HG03442 (cell line): Measurements from ENCODE around the gene DAZAP1.

Experiments
- ATAC-seq: cut with Tn5 transposase; IDR thresholded peaks from one replicate; pipeline ENCODE4 v1.9.1; 2021; ENCODE audit warnings: mild to moderate bottlenecking, moderate library complexity; ENCODE audit not compliant: unreplicated experiment

The DAZAP1 gene

DNA sequence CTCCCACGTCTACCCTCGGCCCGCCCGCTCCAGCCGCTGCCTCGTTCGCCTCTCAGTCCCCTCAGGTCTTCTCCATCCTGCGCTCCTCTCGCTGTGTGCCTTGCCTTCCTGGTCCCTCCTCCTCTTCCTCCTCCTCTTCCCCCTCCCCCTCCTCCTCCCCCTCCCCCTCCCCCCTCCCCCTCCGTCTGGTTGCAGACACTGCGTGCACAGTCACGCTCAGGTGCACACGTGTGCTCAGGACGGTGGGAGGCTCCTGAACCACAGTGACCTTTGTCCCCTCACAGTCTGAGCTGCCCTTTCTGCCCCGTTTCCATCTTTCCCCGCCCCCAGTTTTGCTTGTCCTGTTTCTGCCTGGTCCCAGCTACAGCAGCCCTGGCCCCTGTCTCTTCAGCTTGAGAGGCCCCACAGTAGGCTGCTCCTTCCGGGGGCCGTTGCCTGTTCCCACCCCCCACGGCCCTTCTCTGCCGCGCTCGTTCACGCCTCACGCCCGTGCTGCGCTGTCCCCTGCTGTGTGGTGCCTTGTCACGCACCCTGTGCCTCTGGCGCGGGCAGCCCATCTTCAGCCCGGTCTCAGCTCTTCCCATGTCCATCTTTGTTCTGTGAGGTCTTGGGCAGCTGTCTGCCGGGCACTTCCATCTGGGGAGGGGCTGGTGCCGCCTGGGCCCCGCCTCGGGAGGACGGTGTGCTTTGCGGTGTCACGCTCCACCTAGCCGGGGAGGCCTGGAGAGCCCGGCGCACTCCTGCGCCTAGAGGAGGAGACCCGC is 17.0 kb downstream of the DAZAP1 start:
- ATAC-seq = no peak

DNA sequence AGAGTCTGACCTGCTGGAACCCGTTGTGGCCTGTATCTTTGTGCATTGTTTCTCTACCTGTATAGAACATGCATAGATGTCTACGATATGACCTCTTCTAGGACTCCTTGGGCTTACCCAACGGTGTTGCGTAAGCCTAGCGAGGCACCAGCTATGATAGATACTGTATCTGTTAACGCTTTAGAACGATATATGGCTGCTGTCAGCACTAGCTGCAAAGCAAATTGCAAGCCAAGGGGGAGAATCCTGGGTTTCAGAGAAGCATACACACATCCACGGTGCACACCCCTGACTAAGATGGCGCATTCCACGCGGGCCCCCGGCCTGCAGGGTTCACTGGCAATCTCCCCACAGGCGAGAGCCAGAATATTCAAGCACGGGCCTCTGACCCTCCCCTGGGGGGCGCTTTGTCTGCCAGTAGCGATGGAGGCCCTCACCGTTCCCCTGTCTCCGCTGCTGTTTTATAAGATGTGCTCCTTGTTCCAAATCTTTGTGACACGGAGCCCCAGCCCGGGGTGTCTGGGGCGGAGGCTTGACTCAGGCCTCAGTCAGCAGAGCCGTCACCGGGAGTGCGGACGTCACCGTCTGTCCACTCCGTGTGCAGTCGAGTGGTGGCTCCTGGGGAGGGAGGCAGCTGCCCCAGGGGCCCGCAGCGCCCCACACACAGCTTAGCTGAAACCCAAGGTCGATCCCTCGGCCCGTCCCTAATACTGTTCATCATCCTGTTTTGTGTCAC is 17.9 kb downstream of the DAZAP1 start:
- ATAC-seq = no peak

DNA sequence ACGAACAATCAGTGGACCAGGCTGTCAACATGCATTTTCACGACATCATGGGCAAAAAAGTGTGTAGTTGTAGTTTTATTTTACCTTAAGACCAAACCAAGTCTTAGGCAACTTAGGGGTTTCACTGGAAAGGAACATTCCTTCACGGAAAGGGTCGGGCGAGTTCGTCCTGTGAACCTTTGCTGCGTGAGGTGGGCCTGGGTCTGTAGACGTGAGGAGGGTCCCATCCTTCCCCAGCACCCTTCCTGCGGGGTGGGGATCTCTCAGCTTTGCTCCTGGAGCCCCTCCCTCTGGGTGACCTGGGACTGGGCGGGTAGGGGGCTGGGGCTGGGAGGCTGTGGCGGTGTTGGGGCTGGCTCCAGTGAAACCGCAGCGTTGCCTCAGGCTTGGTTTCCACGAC is 18.5 kb downstream of the DAZAP1 start:
- ATAC-seq = no peak

DNA sequence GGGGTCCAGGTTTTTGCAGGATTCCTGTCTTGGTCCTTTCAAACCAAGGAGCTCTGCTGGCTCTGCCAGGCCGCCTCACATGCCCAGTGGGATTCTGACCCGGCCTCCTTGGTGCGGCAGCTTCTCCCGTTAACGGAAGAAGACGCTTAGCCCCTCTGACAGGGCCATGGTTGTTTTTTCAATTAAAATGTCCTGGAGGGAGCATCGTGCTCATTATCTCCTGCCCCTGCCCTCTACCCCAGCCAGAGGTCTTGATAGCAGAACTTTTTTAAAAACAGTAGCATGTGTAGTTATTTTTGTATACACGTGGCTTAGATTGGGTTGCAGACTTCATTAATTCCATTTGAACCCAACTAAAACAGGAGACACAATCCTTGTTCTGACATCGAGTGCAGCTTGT is 19.4 kb downstream of the DAZAP1 start:
- no peak for ATAC-seq

DNA sequence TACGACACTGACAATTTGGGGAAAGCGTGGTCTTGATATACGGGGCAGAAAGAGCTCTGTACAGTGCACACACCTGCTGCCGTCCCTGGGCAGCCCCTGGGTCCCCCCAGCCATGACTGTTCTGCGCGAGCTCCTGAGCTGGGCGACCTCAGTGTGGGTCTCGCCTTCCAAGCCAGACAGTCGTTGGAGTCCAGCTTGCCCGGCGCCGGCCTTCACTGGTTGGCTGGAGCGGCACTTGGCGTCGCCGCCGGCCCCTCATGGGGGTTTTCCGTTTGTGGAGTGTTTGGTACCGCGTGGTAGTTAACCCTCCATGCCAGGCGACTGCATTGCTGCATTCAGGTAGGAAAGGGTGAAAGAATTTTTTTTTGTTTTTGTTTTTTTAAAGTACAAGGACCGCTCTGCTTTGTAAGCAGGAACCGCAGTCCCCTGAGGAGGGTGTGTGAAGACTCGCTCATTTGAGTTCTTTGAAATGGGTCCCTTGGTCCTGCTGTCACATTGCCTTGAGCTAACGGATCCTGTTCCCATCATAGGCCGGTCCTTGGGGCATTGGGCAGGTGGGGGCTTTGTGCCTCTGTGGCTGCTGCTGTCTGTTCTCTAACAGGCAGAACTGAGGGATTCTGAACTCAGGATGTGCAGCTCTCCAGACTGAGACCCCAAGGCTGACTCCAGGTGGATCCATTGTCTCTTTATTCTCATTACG is 20.0 kb downstream of the DAZAP1 start:
- no peak for ATAC-seq

DNA sequence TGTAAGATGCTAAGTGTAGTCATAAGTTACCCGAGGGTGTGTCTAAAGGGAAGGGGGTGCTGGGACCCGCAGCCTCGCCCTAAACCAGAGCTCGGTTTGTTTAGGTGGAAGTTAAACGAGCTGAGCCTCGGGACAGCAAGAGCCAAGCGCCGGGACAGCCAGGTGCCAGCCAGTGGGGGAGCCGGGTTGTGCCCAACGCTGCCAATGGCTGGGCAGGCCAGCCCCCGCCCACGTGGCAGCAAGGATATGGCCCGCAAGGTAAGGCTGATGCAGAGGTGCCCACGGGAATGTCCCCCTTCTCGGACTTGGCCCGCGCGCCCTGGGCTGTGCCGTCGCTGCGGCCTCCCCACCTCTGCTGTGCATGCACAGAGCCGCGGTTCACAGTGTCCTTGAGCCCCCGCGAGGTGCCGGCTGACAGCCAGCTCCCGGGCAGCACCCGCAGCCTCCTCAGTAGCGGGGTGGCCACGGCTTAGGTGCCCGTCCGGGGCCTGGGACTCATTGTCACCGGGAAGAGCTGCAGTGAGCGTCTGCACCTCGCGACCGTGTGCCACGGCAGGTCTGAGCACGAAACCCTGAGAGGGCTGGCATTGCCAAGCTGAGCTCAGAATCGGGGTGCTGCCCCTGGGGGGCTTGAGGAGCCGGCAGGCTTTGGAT is 21.5 kb downstream of the DAZAP1 start:
- ATAC-seq = no peak

DNA sequence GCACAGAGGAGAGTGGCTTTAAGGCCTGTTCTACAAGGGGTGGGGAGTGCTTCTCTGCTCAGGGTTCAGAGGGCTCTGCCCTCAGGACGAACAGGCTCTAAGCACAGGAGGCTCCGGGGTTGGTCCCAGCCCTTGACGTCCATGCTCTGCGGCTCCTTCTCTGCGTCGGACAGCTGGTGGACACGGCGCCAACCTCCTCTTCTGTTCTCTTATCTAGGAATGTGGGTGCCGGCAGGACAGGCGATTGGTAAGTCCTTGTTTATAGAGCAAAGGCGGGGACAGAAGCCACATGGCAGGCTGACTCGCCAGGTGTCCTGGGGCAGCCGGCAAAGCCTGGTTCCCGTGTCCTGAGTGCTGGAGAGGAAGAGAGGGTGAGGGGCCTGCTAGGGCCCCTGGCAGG is 22.4 kb downstream of the DAZAP1 start:
- no peak for ATAC-seq

DNA sequence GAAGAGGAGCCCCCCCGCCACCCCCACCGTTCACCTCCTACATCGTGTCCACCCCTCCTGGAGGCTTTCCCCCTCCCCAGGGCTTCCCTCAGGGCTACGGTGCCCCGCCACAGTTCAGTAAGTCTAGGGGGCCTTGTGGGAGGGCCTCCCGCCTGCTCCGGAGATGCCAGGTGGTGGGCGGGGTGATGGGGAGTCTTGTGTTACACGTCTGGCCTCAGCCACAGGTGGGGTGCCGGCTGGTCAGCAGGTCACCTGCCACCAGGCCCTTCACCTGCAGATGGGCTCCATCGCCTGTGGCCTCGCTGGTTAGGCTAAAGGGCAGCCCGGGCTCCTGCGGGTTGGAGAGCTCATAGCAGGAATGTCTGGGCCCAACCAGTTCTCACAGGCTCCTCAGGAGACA is 22.9 kb downstream of the DAZAP1 start:
- ATAC-seq = no peak

DNA sequence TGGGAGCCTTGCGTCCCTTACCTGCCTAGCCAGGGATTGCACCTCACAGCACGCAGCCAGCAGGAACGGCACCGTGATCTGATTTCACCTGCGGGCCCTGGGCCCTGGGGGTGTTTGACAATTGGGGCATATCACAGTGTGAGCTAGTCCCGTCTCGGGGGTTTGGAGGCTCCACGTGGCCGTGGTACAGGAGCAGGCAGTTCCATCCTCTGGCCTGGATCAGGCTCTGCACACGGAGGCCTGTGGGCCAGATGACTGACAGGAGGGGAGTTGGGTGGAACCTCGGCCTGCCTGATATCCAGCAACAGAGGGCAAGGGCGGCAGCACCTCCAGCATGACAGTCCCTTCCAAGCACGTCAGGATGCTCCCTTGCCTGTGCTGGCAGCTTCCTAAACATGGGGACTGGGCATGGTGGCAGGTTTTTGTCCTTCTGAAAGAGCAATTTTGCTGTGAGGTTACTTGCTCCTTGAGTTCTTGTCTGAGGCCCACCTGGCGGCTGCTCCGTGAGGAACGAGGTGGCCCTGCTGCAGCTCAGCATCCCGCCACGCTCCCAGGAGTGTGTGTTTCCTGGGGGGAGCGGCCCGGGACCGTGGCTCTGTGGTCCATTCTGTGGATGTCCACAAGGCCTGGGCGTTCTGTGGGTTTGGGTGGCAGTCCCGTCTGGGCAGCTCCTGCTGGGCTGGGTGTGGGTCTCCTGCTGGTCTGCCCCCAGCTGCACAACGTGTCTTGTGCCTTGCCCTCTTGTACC is 24.5 kb downstream of the DAZAP1 start:
- no peak for ATAC-seq

DNA sequence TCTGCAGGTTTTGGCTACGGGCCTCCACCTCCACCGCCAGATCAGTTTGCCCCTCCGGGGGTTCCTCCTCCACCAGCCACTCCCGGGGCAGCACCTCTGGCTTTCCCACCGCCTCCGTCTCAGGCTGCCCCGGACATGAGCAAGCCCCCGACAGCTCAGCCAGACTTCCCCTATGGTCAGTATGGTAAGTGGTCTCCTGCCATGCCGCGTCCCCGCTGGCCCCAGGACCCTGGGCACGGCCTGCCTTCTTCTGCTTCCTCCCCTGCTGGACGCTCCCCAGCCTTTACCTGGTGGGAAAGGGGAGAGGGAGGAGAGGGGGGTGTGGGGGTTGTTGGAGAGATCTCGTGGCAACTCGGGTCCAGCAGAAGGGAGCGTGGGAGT is 25.1 kb downstream of the DAZAP1 start:
- ATAC-seq = no peak

DNA sequence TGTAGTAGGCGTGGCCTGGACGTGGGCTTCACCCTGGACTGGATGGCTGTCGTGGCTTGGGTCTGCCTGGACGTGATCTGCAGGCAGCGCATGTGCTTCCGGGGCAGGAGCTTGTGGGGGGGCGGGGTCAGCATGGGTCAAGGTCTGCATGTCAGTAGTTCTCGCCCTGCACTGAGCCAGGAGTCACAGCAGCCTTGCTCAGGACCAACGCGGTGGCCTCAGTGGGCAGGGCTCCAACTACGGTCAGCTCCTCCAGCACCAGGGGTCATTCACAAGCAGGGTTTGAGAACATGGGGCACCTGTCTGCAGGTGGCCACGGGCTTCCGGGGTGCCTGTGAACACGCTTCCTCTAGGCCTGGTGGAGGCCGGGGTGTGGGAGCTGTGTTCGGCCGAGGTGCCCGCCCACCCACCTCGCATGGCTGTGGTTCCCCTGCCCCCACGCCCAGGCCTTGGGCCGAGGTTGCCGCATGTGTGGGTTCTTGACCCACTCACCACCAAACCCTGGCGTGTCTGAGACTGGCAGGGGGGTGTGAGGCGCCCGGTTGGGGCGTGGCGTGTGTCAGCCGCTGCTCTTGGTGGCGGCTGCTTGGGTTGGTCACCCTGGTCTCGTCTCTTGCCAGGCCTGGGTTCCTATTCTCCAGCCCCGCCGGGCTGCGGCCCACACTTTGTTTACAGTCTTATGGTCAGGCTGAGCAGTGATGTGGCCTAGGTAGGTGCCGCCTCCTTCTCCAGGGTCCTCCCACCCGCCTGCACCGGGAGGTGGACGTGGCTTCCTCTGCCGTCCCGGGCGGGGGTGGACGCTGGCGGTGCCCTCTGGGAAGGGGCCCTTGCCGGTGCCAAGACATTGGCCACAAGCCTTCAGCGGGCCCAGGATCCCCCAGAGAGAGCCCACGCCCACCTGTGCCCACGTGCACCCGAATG is 26.0 kb downstream of the DAZAP1 start:
- no peak for ATAC-seq

DNA sequence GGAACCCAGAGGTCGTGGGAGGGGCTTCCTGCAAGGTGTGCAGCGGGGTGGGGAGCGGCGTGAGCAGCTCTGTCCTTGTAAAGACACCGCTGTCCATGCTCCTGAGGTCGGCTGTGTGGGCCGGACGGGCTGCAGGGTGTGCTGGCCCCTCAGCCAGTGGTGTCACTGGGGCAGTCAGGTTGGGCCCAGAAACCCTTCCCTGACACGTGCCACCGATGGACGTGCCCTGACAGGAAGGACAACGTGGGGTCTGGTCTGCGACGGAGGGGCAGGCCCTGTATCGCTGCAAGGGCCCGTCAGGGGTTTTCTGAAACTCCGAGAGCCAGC is 26.6 kb downstream of the DAZAP1 start:
- ATAC-seq = no peak

DNA sequence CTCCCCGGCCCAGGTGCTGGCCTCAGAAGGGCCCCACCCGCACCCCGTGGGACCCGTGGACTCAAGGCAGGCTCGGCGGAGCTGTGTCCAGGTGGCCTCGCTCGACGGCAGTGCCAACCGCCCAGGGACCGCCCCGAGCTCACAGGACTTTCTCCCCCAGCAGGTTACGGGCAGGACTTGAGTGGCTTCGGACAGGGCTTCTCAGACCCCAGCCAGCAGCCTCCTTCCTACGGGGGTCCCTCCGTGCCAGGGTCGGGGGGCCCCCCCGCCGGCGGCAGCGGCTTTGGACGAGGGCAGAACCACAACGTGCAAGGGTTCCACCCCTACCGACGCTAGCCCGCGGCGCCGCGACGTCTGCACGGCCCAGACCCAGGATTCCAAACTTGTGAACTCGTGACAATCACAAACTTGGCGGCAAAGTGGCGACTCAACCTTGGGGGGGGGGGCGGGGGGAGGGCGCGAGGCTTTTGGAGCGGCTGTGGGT is 27.2 kb downstream of the DAZAP1 start:
- ATAC-seq = no peak

DNA sequence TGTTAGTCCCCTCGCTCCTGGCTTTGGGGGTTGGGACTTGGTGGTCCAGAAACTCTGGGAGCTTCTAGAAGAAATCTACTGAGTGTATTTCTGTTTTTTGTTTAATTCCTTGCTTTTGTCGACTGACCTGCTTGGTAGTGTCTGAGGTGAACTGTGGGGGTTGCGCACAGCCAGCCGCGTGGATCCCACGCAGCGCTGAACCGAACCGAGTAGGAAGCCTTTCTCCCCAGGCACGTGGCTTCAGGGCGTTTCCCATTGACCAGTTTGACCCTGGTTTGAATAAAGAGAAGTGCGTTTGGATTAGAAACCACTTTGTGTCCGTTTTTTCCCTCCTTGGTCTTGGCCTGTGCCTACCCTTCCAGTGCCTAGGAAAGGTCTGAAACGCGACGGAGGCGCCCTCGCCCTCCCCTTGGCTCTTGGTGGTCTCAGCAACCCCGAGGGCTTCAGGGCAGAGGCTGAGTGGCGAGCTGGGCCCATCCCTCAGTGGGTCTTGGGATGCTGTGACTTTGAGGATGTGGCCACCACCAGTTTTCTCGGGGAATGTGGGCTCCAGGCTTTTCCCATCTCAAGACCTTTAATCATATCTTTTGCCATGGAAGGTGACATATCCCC is 28.1 kb downstream of the DAZAP1 start:
- no peak for ATAC-seq

DNA sequence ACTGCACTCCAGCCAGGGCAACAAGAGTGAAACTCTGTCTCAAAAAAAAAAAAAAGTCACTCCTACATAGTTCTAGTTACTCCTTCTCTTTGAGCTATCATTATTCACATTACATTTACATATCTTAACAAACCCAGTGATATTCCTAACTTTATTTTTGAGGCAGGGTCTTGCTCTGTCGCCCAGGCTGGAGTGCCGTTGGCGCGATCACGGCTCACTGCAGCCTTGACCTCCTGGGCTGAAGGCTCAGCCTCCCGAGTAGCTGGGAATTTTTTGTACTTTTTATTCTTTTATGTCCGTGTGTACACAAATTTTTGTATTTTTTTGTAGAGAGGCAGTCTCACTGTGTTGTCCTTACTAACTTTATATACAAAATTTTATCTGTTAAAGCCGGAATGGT is 30.2 kb downstream of the DAZAP1 start:
- no peak for ATAC-seq

DNA sequence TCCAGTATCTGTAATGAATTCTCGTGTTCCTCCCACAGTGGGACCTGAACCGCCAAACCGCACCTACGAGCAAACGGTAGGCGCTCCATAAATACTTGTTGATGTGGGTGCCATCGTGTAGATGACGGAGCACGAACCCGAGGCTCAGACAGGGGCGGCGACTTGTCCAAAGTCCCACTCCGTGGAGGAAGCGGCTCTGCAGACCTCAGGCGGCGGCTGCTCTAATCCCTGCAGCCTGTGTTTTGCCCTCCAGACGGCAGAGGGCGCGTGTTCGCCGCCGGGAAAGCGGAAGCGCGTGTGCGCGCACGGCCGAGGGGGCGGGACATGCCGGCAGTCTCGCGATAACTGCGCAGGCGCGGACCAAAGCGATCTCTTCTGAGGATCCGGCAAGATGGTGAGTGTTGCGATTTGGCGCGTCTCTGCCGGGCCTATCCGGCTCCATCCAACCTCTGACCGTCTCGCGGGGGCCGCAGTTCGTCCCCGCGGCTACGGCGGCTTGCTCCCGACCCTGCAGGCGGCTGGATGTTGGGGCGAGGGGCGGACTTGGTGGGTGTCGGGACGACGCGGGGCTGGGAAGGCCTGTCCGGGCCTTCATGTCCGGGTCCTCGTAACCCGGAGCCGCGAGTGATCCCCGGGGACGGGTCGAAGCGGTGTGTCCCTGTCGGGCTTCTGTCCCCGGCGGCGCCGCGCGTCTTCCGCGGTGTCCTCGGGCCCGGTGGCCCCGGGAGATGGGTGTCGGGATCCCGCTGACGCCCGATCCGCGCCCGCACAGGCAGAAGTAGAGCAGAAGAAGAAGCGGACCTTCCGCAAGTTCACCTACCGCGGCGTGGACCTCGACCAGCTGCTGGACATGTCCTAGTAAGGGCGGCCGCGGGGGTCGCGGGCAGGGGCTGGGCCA is 30.9 kb downstream of the DAZAP1 start, which contains the start of gene RPS15:
Gene RPS15 (plus strand): TSS at position 362 of the 898 bp plus-strand sequence. CDS start 30 bp downstream, at position 392.
- peak; percentile 77 for ATAC-seq

DNA sequence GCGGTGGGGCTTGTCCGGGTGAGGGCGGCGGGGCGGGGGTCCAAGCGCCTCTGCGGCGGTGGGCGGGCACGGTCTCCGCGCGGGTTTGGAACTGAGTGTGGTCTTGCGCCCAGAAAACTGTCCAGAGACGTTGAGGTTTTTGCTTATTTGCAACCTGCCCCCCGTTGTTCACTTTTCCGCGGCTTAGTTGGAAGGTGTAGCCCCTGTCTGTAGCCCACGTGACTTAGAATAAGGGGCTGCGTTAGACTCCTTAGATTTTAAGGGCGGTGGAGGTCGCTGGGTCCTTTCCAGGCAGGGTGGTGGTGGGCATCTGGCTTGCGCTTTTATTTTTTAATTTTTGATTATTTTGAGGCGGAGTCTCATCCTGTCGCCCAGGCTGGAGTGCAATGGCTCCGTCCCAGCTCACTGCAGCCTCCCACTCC is 31.6 kb downstream of the DAZAP1 start:
- no peak for ATAC-seq
